NT2/D1 (cell line): Measurements from ENCODE around the gene ITIH5.

Source experiments
- SUZ12 ChIP-seq: IDR thresholded peaks from 2 replicates; pipeline ENCODE4 v1.6.1; 2011; ENCODE audit not compliant: insufficient read length, insufficient read depth; ENCODE audit errors: extremely low read depth
- YY1 ChIP-seq: IDR thresholded peaks from 2 replicates; pipeline ENCODE4 v1.6.1; 2011; ENCODE audit not compliant: insufficient read length, insufficient read depth
- ZNF274 ChIP-seq: IDR thresholded peaks from 2 replicates; pipeline ENCODE4 v1.6.1; 2011; ENCODE audit warnings: mild to moderate bottlenecking, low read depth, low read length

DNA sequence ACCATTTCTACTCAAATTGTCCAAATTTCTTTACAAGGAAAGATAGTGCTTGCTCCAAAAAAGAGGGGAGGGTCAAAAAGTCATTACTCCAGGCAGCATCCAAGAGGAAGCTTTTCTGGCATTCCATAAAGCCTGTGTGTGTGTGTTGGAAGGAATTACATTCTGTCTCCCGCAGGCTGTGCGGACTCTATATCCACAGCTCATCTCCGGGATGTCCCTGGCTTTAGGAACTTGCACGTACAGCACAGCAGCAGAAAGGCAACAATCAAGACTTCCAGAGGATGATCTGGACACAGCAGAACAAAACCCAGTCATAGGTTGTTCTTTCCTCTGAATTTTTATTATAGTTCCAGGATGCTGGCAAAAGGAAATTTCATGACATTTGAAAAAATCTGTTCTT, 94.8 kb downstream of the ITIH5 start:
- TF ChIP-seq YY1 (no peak), SUZ12 (no peak), ZNF274 (no peak)
